ENCODE measurements around the gene ORM1.

ORM1 gene

DNA sequence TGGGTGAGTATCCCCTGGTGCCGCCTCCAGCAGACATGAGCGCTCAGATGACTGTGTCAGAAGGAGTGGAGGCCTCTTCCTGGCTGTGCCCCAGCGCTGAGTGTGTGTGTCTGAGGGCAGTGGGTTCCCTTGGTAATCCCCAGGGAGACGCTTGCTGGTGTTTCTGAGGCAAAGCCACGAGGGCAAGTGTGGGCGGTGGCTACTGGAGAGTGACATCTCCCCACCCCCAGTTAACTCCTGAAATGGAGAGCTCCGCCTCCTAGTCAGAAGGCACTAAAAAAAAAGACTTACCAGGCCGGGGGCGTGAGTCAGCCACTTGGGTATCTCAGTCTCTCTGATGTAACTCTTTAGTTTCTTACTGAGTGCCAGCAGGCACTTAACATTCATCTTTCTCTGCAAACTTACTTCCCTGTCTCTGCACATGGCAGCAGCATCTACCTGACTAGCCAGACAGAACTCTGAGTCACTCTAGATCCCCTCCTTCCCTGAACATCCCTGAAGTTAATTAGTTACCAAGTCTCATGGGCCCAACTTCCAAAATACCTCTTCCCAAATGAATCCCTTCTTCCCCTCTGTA is 26.1 kb downstream of the ORM1 start:
- TF ChIP-seq, protein P1, sequence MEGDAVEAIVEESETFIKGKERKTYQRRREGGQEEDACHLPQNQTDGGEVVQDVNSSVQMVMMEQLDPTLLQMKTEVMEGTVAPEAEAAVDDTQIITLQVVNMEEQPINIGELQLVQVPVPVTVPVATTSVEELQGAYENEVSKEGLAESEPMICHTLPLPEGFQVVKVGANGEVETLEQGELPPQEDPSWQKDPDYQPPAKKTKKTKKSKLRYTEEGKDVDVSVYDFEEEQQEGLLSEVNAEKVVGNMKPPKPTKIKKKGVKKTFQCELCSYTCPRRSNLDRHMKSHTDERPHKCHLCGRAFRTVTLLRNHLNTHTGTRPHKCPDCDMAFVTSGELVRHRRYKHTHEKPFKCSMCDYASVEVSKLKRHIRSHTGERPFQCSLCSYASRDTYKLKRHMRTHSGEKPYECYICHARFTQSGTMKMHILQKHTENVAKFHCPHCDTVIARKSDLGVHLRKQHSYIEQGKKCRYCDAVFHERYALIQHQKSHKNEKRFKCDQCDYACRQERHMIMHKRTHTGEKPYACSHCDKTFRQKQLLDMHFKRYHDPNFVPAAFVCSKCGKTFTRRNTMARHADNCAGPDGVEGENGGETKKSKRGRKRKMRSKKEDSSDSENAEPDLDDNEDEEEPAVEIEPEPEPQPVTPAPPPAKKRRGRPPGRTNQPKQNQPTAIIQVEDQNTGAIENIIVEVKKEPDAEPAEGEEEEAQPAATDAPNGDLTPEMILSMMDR (IDR thresholded peaks at IDR 0.05; ENCODE audit: low read depth, low read length, missing control alignments), result no peak
- peak; percentile 85 for DNase-seq (ENCODE audit: extremely low read depth, low read depth)
- no peak overlapping the region for H3K4me3 ChIP-seq (replicated peaks; ENCODE audit: low read depth, low read length)

DNA sequence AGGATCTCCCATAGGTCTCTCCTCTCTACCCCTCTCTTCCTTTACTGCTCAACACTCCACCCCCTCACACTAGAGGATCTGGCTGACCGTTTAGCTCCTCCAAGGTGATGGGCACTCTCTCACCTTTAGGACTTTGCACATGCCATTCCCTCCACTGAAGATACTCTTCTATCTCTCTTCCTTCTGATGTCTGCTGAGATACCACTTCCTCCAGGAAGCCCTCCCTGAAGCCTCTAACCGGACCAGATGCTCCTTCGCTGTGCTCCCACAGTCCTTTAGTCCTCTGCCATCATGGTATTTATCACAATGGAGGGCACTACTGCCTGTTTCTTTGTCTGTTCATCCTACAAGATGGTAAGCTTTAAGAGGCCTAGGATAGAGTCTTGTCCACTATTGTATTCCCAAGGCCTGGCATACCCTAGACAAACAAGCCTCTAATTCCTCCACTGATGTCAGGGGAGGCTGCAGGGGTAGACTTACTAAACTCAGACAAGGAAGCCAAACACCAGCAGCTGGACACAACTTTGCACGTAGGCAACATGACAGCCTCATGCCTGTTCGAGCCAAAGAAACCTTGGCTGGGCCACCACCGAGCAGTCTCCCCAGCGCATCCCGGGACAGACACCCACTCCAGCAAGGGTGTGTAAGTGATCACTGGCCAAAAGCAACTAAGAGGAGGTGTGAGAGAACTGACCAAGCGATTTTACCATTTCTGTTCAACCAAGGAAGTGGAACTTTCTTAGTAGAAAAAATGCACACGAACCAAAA is 27.0 kb downstream of the ORM1 start:
- no peak overlapping the region for H3K4me3 ChIP-seq (replicated peaks; ENCODE audit: low read depth, low read length)
- TF ChIP-seq, protein P1 (IDR thresholded peaks at IDR 0.05; ENCODE audit: low read depth, low read length, missing control alignments), result no peak
- no peak for DNase-seq (ENCODE audit: extremely low read depth, low read depth)

DNA sequence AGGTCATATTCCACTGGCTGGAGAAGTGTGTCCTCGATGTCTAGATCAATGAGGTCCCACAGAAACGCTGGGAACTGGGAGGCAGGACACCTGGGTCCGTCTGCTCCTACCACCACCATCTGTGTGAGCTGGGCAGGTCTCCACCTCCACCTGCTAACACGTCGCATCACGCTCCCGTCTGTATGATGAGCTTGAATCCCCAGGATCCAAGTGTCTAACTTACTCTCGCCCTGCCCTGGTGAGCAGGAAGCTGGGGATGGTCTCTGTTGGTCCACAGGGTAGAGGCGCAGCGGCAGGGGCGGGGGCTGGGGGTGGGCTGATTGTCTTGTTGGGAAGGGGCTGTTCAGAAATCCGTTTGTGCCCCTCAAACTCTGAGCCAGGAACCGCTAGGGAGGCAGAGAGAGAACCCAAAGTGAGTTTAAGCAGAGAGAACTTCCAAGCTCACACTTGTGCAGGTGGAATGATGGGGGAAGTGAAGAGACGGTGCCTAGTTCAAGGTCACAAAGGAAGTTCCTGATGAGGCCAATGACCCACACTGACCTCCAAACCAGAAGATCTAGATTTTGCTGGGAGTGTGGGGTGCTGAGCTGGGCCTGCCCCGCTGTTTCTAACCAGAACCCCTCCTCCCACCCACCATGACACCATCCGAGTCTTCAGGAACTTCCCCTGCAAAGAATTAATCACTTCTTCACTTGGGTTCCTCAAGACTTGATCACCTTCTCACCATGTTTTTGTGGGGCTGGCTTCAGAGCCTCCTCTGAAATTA is 27.9 kb downstream of the ORM1 start:
- TF ChIP-seq, protein P1 (IDR thresholded peaks at IDR 0.05; ENCODE audit: low read depth, low read length, missing control alignments), result no peak
- H3K4me3 ChIP-seq (replicated peaks; ENCODE audit: low read depth, low read length), result no peak overlapping the region
- DNase-seq (ENCODE audit: extremely low read depth, low read depth), result no peak

DNA sequence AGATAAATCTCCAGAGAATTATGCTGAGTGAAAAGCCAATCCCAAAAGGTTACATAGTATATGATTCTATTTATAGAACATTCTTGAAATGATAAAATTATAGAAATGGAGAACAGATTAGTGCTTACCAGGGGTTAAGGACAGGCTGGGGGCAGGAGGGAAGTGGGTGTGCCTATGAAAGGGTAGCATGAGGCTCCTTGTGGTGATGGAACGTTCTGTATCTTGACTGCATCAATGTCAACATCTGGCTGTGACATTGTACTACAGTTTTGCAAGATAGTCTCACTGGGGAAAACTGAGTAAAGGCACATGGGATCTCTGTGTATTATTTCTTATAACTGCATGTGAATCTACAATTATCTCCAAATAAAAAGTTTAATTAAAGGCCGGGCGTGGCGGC is 29.0 kb downstream of the ORM1 start:
- DNase-seq (ENCODE audit: extremely low read depth, low read depth), result no peak
- no peak overlapping the region for H3K4me3 ChIP-seq (replicated peaks; ENCODE audit: low read depth, low read length)
- TF ChIP-seq, protein P1 (IDR thresholded peaks at IDR 0.05; ENCODE audit: low read depth, low read length, missing control alignments), result no peak

DNA sequence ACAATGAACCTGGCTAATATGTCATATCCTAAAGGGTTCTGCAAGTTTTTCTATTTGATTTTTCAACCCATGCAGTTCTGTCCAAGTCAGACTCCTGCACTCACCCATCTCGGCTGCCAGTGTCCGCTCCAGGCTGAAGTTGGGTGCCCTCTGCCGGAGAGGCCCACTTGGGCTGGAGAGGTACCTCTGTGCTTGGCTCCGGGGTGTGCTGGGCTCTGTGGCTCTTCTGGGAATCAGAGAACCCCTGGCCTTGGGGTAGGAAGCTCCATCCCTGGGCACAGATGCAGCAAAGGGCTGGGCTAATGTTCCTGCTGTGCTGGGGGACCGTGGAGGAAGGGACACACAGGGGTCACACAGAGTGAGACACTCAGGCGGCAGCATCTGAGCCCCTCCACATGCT is 32.9 kb downstream of the ORM1 start:
- H3K4me3 ChIP-seq (replicated peaks; ENCODE audit: low read depth, low read length), result no peak overlapping the region
- TF ChIP-seq, protein P1 (IDR thresholded peaks at IDR 0.05; ENCODE audit: low read depth, low read length, missing control alignments), result no peak
- no peak for DNase-seq (ENCODE audit: extremely low read depth, low read depth)

DNA sequence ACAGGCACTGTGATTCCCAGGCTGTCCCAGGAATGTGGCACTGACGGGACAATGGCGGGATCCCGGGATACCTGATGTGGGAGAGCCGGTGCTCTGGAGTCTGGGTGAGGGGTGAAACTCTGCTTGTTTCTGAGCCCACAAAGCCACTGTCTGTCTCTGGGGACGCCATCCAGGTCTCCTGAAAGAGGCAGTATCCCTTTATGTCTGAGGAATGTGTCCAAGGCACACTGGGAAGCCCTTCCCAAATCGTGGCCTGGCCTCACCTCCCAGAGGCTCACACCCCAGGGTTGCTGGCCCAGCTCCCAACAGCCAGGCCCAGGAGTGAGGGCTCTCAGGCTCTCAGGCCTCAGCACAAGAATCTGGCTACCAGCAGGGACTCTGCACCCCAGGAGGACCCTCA is 33.9 kb downstream of the ORM1 start:
- TF ChIP-seq, protein P1 (IDR thresholded peaks at IDR 0.05; ENCODE audit: low read depth, low read length, missing control alignments), result no peak
- no peak overlapping the region for H3K4me3 ChIP-seq (replicated peaks; ENCODE audit: low read depth, low read length)
- DNase-seq (ENCODE audit: extremely low read depth, low read depth), result no peak
